Small intestine (tissue), 7 donors: Measurements from ENCODE around the gene PLS1. TPM values are rescaled to one million over a fixed set of nuclear protein-coding genes. Genes with fewer than 3 reads are reported as not detected.
A peak's percentile ranks its signal among the peaks of the same experiment; 100 is the strongest.

ENCODE experiments used
- DNase-seq, 2 donors: peaks; one replicate each; pipeline versions ENCODE4 v3.0.0 to v3.0.0-alpha.2; 2013
- FAIRE-seq: peaks from 2 replicates; lab custom pipeline; 2012; peaks lifted over from hg19 to GRCh38; lab: Jason Lieb, UNC
- H3K27ac ChIP-seq, 3 donors: one replicate each; pipeline ENCODE4 v1.5.1; 2013; ENCODE audit warnings: low read length in 2 of 3, mild to moderate bottlenecking in 2 of 3, control low read depth in 1 of 3, inconsistent platforms in 1 of 3, low read depth in 1 of 3, moderate library complexity in 1 of 3
- H3K27me3 ChIP-seq, 3 donors: one replicate each; pipeline ENCODE4 v1.6.1; 2013; ENCODE audit warnings: low read length in 3 of 3, inconsistent platforms in 1 of 3; ENCODE audit not compliant: control insufficient read depth in 3 of 3, insufficient read depth in 3 of 3
- H3K36me3 ChIP-seq, 3 donors: one replicate each; pipeline ENCODE4 v1.6.1; 2013; ENCODE audit warnings: low read length in 3 of 3, inconsistent platforms in 1 of 3, low read depth in 1 of 3, mild to moderate bottlenecking in 1 of 3, moderate library complexity in 1 of 3; ENCODE audit not compliant: control insufficient read depth in 3 of 3, insufficient read depth in 2 of 3
- H3K4me1 ChIP-seq, 3 donors: one replicate each; pipeline ENCODE4 v1.6.1; 2013; ENCODE audit warnings: low read length in 2 of 3, inconsistent platforms in 1 of 3, low read depth in 1 of 3, mild to moderate bottlenecking in 1 of 3, moderate library complexity in 1 of 3; ENCODE audit not compliant: control insufficient read depth in 3 of 3, insufficient read depth in 2 of 3
- H3K4me3 ChIP-seq, 3 donors: one replicate each; pipeline ENCODE4 v1.5.1; 2013; ENCODE audit warnings: low read length in 3 of 3, control low read depth in 1 of 3, inconsistent platforms in 1 of 3, low read depth in 1 of 3, mild to moderate bottlenecking in 1 of 3, moderate library complexity in 1 of 3
- H3K9me3 ChIP-seq, 2 donors: one replicate each; pipeline ENCODE4 v1.6.1; 2013; ENCODE audit warnings: low read depth in 1 of 2, low read length in 1 of 2; ENCODE audit not compliant: control insufficient read depth in 2 of 2, insufficient read depth in 1 of 2
- WGBS, 3 donors: extraction: QIAGEN DNeasy Blood & Tissue Kit; methylation state at CpG; one replicate each; pipeline ENCODE4 v1.1.7; 2013; 5-methylcytosine and 5-hydroxymethylcytosine counted together
- polyA plus RNA-seq, 4 donors: library from polyadenylated mRNA; stranded (reverse) in 3 of 4; unstranded in 1 of 4; fragments of 200-250 nt in 3 of 4; fragments of 120-200 nt in 1 of 4; gene quantifications; one replicate each; pipeline versions ENCODE4 v1.2.1 to v1.2.3, GENCODE V29; 2013
- donor health status: healthy with polysubstance abuse.
- donor health status: control.
- donor health status: control.
- donor health status: Bipolar disorder and iron deficiency.
- donor health status: healthy.

PLS1 gene
- polyA plus RNA-seq, 4 donors, result 34.9 to 298 (median 171) TPM

GRCh38 chr3:142723665-142723967 is 127.4 kb downstream of the PLS1 start:
- FAIRE-seq, result no peak

GRCh38 chr3:142723968-142724681 is 127.9 kb downstream of the PLS1 start, which contains the start of gene TRPC1:
TSS of gene TRPC1 (plus strand) at chr3:142724034. CDS start at chr3:142724560, 526 bp downstream.
- Histone ChIP-seq H3K27me3 (peaks cover 0 to 21% (median 0%) of the 10 kb centered on the region in 3 donors), H3K9me3 (no peaks in the 10 kb centered on the region), H3K27ac (peak within 1 kb of the TSS in 2 of 3 donors; percentile 83 to 98), H3K36me3 (no peaks in the 10 kb centered on the region), H3K4me3 (peak within 1 kb of the TSS; percentile 53 to 73 (median 65)), H3K4me1 (peaks cover 0 to 7% (median 0%) of the 10 kb centered on the region in 3 donors)
- WGBS, 3 donors, result 0 to 1% (median 0%) methylated on average over 60 to 73 of the region's 73 CpGs
- DNase-seq (peak; percentile 79 to 92), FAIRE-seq (no peak)

More at GRCh38 chr3:142723665-142723967, 127.4 kb downstream of the PLS1 start:
- 0 to 2% (median 1%) methylated on average over 8 to 10 of the region's 10 CpGs for WGBS, 3 donors
- Histone ChIP-seq H3K9me3 (no peaks in the 10 kb centered on the region), H3K4me3 (peak overlapping the region in 2 of 3 donors; percentile 53 to 73), H3K27ac (peak overlapping the region in 1 of 3 donors; percentile 33), H3K4me1 (peaks cover 0 to 7% (median 0%) of the 10 kb centered on the region in 3 donors), H3K27me3 (peaks cover 0 to 21% (median 0%) of the 10 kb centered on the region in 3 donors), H3K36me3 (no peaks in the 10 kb centered on the region)
- DNase-seq, result no peak

- H3K4me3 ChIP-seq, result peak overlapping the region; percentile 53 to 73 (median 65)
- DNase-seq (peak; percentile 5 to 63), FAIRE-seq (no peak)
- H3K4me1 ChIP-seq, result peaks cover 0 to 7% (median 0%) of the 10 kb centered on the region in 3 donors
- no peaks in the 10 kb centered on the region for H3K36me3 ChIP-seq
- 4 to 8% (median 7%) methylated on average over 35 of the region's 35 CpGs for WGBS, 3 donors
- peaks cover 0 to 21% (median 0%) of the 10 kb centered on the region in 3 donors for H3K27me3 ChIP-seq
- peak overlapping the region in 2 of 3 donors; percentile 83 to 98 for H3K27ac ChIP-seq
- H3K9me3 ChIP-seq, result no peaks in the 10 kb centered on the region
Observed at GRCh38 chr3:142724682-142725356, 128.6 kb downstream of the PLS1 start.

GRCh38 chr3:142725357-142725739 is 129.2 kb downstream of the PLS1 start:
- DNase-seq (no peak), FAIRE-seq (no peak)
- no peaks in the 10 kb centered on the region for H3K36me3 ChIP-seq
- H3K4me3 ChIP-seq, result peak overlapping the region in 1 of 3 donors; percentile 53
- H3K27ac ChIP-seq, result no peak overlapping the region
- peaks cover 0 to 7% (median 0%) of the 10 kb centered on the region in 3 donors for H3K4me1 ChIP-seq
- 30 to 55% (median 54%) methylated on average over 5 of the region's 5 CpGs for WGBS, 3 donors
- peaks cover 0 to 21% (median 0%) of the 10 kb centered on the region in 3 donors for H3K27me3 ChIP-seq
- no peaks in the 10 kb centered on the region for H3K9me3 ChIP-seq

- Histone ChIP-seq H3K9me3 (no peaks in the 10 kb centered on the region), H3K27me3 (peaks cover 0 to 21% (median 0%) of the 10 kb centered on the region in 3 donors), H3K4me3 (no peak overlapping the region), H3K27ac (no peak overlapping the region), H3K4me1 (peaks cover 0 to 7% (median 0%) of the 10 kb centered on the region in 3 donors), H3K36me3 (no peaks in the 10 kb centered on the region)
- no peak for DNase-seq
- FAIRE-seq, result no peak
- WGBS, 3 donors, result 46 to 59% (median 54%) methylated on average over 1 of the region's 1 CpG
Observed at GRCh38 chr3:142726017-142726416, 129.8 kb downstream of the PLS1 start.

- Histone ChIP-seq H3K36me3 (no peaks in the 10 kb centered on the region), H3K4me3 (no peak overlapping the region), H3K9me3 (no peaks in the 10 kb centered on the region), H3K4me1 (no peaks in the 10 kb centered on the region), H3K27me3 (no peaks in the 10 kb centered on the region), H3K27ac (no peak overlapping the region)
- FAIRE-seq (no peak), DNase-seq (no peak)
- 89 to 96% (median 91%) methylated on average over 3 of the region's 3 CpGs for WGBS, 3 donors
Observed at GRCh38 chr3:142732066-142732465, 135.9 kb downstream of the PLS1 start.

GRCh38 chr3:142734834-142735233 is 138.6 kb downstream of the PLS1 start:
- Histone ChIP-seq H3K4me1 (no peaks in the 10 kb centered on the region), H3K4me3 (no peak overlapping the region), H3K9me3 (no peaks in the 10 kb centered on the region), H3K27me3 (no peaks in the 10 kb centered on the region), H3K27ac (no peak overlapping the region), H3K36me3 (no peaks in the 10 kb centered on the region)
- DNase-seq (peak in 1 of 2 donors; percentile 24), FAIRE-seq (no peak)
- WGBS, 3 donors, result 95 to 97% (median 95%) methylated on average over 2 of the region's 2 CpGs

- FAIRE-seq (no peak), DNase-seq (no peak)
- H3K27me3 ChIP-seq, result no peaks in the 10 kb centered on the region
- H3K9me3 ChIP-seq, result no peaks in the 10 kb centered on the region
- no peaks in the 10 kb centered on the region for H3K36me3 ChIP-seq
- no peak overlapping the region for H3K4me3 ChIP-seq
- no peaks in the 10 kb centered on the region for H3K4me1 ChIP-seq
- no peak overlapping the region for H3K27ac ChIP-seq
Observed at GRCh38 chr3:142735462-142735861, 139.3 kb downstream of the PLS1 start.
